ENCODE measurements around the gene RIMOC1.
A peak's percentile ranks its signal among the peaks of the same experiment; 100 is the strongest.

The RIMOC1 gene

GRCh38 chr5:41893074-41893851, 10.9 kb upstream of the RIMOC1 start:
- DNase-seq: no peak
- Histone ChIP-seq H3K27ac (no peak overlapping the region), H3K36me3 (no peaks in the 10 kb centered on the region), H3K9me3 (ENCODE audit: severe bottlenecking) (no peaks in the 10 kb centered on the region), H3K4me3 (ENCODE audit: low read depth, low read length) (no peak overlapping the region), H3K27me3 (ENCODE audit: insufficient read depth, low read depth, severe bottlenecking) (no peaks in the 10 kb centered on the region)
- TF ChIP-seq, protein P1, sequence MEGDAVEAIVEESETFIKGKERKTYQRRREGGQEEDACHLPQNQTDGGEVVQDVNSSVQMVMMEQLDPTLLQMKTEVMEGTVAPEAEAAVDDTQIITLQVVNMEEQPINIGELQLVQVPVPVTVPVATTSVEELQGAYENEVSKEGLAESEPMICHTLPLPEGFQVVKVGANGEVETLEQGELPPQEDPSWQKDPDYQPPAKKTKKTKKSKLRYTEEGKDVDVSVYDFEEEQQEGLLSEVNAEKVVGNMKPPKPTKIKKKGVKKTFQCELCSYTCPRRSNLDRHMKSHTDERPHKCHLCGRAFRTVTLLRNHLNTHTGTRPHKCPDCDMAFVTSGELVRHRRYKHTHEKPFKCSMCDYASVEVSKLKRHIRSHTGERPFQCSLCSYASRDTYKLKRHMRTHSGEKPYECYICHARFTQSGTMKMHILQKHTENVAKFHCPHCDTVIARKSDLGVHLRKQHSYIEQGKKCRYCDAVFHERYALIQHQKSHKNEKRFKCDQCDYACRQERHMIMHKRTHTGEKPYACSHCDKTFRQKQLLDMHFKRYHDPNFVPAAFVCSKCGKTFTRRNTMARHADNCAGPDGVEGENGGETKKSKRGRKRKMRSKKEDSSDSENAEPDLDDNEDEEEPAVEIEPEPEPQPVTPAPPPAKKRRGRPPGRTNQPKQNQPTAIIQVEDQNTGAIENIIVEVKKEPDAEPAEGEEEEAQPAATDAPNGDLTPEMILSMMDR (IDR thresholded peaks at IDR 0.05; ENCODE audit: low read depth, low read length): no peak

DNA sequence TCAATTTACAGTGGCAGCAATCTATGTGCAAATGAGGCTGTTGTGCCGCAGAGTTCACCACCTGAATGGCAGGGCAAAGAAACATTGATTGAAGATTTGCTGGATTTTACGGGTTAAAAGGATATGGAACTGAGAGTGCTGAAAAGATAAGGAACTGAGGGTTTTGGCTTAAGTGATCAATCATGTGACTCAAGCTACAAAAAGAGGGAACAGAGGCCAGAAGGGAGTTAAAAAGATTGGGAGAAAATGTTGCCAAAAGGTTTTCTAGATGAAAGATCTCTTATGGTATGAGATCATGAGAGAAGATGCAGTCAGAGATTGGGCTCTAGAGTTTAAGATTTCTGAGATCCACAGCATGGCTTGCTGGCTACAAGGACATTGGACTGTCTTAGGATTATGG, 7.9 kb upstream of the RIMOC1 start:
- Histone ChIP-seq H3K9me3 (ENCODE audit: severe bottlenecking) (no peaks in the 10 kb centered on the region), H3K27ac (no peak overlapping the region), H3K4me3 (ENCODE audit: low read depth, low read length) (no peak overlapping the region), H3K36me3 (no peaks in the 10 kb centered on the region), H3K27me3 (ENCODE audit: insufficient read depth, low read depth, severe bottlenecking) (no peaks in the 10 kb centered on the region)
- DNase-seq: no peak
- TF ChIP-seq, protein P1 (IDR thresholded peaks at IDR 0.05; ENCODE audit: low read depth, low read length): no peak

- H3K36me3 ChIP-seq: peaks cover 22% of the 10 kb centered on the region
- H3K27me3 ChIP-seq (ENCODE audit: insufficient read depth, low read depth, severe bottlenecking): no peaks in the 10 kb centered on the region
- H3K9me3 ChIP-seq (ENCODE audit: severe bottlenecking): no peaks in the 10 kb centered on the region
- H3K4me3 ChIP-seq (ENCODE audit: low read depth, low read length): peak overlapping the region; percentile 75
- TF ChIP-seq, protein P1 (IDR thresholded peaks at IDR 0.05; ENCODE audit: low read depth, low read length): no peak
- DNase-seq: no peak
- peak overlapping the region; percentile 56 for H3K27ac ChIP-seq
Measured at GRCh38 chr5:41903382-41903891, 707 bp upstream of the RIMOC1 start.

DNA sequence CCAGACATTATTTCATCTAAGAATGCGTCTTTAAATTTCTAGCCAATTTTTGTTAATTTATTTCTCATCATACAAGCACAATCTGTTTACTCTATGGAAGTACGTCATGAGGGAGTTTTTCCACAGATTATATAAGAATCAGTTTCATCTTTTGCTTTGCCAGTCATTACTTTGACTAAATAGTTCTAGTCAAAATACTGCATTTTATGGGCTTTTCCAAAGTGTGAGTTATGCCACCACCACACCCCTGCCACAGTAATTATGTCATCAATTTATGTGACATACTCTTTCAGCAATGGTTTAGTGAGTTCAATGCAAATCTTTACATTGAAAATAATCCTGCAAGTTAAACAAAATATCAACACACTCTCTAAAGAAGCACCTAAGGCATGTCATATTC, 2.0 kb downstream of the RIMOC1 start:
- no peaks in the 10 kb centered on the region for H3K9me3 ChIP-seq (ENCODE audit: severe bottlenecking)
- no peak overlapping the region for H3K4me3 ChIP-seq (ENCODE audit: low read depth, low read length)
- H3K27me3 ChIP-seq (ENCODE audit: insufficient read depth, low read depth, severe bottlenecking): no peaks in the 10 kb centered on the region
- no peak overlapping the region for H3K27ac ChIP-seq
- DNase-seq: no peak
- TF ChIP-seq, protein P1 (IDR thresholded peaks at IDR 0.05; ENCODE audit: low read depth, low read length): no peak
- H3K36me3 ChIP-seq: peaks cover 47% of the 10 kb centered on the region

GRCh38 chr5:41908374-41909079, 4.4 kb downstream of the RIMOC1 start:
- Histone ChIP-seq H3K27me3 (ENCODE audit: insufficient read depth, low read depth, severe bottlenecking) (no peaks in the 10 kb centered on the region), H3K4me3 (ENCODE audit: low read depth, low read length) (no peak overlapping the region), H3K27ac (no peak overlapping the region), H3K9me3 (ENCODE audit: severe bottlenecking) (no peaks in the 10 kb centered on the region), H3K36me3 (peaks cover 69% of the 10 kb centered on the region)
- TF ChIP-seq, protein P1 (IDR thresholded peaks at IDR 0.05; ENCODE audit: low read depth, low read length): no peak
- DNase-seq: no peak

All from WERI-Rb-1 (cell line).